Activated CD4-positive, CD25-positive, alpha-beta regulatory T cell treated with anti-CD3 and anti-CD28 coated beads, Interleukin-2, amount 50 U/mL, for 72 hours (primary cell): ENCODE data around the gene ARFGAP1.
"Not testable (repeated sequence)": the region's sequence is repeated elsewhere in the genome, so short reads cannot be mapped to it uniquely, and the experiment has no call there.

Experiments used
- DNase-seq: peaks from one replicate; pipeline ENCODE4 v3.0.0; 2021

ARFGAP1 gene

DNA sequence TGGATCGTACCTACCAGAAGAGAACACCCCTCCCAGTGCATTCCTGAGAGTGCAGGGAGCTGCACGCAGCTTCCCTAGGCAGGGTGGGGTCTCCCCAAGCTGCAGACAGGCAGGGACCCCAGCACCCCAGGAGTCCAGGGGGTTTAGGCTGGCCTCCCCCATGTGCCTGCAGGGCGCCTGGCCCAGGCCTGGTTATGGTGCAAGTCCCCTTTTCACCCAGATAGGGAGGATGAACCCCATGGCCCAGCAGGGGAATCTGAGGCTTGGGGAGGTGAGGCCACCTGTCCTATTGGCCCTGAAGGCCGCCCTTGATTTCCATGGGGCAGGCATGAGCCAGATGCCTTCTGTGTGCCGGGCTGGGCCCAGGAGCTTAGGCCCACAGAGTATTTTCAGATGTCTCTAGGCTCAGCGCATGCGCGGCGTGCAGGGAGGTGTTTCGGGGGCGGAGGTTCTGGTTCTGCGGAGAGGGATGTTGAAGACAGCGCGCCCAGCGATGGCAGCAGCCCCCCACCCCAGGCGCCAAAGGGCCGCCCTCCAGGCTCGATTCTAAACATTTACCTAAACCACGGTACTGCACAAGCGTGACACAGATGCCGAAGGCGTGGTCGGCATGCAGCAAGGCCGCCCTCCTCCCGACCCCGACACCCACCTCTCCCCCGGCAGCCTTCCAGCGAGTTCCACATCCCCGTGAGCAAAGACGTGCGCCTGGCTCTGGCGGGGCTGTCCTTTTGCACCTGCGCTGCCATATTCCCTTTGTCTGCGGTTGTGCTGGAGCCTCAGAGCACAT, 49.7 kb downstream of the ARFGAP1 start:
- no peak for DNase-seq

DNA sequence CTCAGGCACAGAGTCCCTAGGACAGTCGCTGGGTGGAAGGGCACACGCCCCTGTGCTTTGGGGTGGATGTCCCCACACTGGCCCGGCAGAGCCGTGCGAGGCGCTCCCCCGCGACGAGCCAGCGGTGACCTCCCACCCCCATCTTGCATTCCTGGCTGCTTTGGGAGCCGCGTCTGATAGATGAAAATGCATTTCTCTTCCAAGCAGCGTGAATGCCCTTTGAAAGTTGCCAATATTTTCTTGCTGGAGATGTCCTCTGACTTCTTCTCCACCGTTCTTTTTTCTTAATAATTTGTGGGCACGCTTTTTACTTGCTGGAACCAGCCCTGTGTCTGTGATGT, 50.3 kb downstream of the ARFGAP1 start:
- no peak for DNase-seq

DNA sequence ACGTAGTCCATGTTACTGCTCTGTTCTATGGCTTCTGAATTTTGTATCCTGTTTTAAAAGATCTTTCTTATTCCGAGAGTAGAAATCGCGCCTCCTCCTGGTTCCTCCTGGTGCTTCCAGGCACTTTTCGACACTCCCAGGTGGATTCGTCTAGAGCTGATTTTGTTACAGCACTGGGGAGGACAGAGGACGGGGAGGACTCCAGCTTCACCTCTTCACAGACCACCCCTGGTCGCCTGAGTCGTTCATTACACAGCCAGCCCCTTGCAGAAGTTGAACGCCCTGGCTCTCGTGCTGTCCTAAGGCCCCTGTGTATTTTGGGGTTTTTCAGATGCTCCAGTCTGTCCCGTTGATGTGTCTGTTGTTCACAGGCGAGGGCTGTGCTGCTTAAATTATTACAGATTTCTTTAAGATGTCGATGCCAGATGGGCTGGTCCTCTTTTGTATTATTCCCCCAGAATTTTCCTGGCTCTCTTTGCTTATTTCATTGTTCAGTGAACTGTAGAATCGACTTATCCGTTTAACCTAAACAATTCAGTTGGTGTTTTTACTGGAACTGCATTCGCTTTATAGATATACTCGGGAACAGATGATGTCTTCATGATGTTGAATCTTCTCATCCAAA, 50.9 kb downstream of the ARFGAP1 start:
- DNase-seq = no peak

GRCh38 chr20:63325021-63325471, 52.4 kb downstream of the ARFGAP1 start:
- DNase-seq = no peak

DNA sequence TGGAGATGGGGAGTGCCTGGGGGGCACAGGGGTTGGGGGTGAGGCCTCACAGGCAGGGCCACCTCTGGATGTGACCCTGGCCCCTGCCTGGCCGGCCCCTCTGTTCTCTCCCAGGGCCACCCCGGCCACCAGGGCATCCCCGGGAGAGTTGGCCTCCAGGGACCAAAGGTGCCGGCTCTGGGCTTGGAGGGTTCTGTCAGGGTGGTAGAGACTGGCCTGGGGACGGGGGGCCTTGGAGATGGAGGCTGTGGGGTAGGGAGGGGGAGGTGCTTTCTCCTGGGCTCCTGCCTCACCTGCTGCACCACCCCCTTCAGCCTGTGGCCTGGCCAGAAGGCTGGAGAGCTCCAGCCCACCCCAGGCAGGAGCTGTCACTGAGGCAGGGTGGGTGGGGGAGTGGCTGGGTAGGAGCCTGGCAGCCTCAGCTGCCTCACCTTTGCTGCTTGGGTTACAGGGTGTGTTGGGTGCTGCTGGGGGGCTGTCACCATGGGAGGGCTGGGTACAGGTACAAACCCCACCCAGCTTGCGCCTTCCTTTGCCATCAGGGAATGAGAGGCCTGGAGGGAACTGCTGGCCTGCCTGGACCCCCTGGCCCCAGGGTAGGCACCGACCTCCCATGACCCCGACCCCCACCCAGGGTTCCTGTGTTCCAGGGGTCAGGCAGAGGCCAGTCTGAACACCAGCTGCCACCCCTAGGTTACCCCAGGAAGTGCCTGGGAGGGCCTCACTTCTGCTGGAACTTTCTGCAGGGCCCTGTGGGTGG, 53.1 kb downstream of the ARFGAP1 start:
- DNase-seq = no peak

GRCh38 chr20:63326314-63327230, 54.0 kb downstream of the ARFGAP1 start:
- DNase-seq = no peak

DNA sequence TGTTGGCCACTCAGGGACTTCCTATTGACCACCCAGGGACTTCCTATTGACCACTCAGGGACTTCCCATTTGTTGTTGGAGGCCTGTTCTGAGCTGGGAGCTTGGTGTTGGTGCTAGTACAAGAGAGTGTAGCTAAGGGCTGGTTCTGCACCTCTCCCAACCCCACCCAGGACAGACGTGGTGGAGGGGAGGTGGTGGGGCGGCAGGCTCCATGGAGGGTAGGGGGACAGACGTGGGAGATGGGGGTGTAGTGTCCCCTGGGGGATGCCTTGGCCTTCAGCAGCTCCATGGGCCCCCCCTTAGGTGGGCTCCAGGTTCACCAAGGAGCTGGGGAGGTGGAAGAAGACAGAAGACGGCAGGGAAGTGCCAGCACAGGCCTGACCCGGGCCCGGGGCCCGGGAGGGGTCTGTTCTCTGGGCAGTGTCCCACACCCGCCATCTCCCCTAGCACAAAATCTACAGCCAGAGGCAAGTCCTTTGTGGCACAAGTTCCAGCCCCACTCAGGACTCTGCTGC, 54.7 kb downstream of the ARFGAP1 start:
- DNase-seq = no peak

GRCh38 chr20:63328026-63328700, 55.5 kb downstream of the ARFGAP1 start:
- no peak for DNase-seq

GRCh38 chr20:63328718-63329275, 56.2 kb downstream of the ARFGAP1 start:
- no peak for DNase-seq

DNA sequence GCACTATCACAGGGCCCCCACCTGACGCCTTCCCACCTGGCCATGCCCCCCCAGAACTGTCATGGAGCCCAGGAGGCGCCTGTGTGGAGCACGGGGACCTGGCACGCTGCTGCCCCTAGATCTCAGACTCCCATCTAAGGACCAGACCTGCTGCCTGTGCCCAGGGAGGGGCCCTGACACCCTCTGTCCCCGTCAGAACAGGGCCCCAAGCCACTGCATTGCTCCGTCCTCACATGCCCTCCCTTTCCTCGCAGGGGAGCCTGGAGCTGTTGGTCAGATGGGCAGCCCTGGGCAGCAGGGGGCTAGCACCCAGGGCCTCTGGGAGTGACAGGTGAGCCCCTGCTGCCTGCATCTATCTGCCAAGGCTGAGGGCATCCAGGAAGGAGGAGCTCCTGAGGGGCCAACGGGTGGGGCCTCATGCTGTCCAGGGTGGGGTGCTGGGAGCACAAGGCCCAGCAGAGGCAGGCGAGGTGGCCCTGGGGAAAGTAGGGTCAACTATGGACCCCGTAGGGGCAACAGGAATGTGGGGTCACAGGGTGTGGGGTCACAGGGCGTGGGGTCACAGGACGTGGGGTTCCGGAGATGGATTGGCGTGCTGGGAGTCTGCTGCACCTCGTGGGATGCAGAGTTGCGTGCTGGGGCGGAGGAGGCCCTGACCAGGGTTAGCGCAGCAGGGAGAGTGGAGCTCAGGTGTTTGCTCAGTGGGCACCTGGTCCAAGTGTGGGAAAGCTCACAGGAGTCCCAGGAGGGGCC, 56.9 kb downstream of the ARFGAP1 start:
- no peak for DNase-seq

DNA sequence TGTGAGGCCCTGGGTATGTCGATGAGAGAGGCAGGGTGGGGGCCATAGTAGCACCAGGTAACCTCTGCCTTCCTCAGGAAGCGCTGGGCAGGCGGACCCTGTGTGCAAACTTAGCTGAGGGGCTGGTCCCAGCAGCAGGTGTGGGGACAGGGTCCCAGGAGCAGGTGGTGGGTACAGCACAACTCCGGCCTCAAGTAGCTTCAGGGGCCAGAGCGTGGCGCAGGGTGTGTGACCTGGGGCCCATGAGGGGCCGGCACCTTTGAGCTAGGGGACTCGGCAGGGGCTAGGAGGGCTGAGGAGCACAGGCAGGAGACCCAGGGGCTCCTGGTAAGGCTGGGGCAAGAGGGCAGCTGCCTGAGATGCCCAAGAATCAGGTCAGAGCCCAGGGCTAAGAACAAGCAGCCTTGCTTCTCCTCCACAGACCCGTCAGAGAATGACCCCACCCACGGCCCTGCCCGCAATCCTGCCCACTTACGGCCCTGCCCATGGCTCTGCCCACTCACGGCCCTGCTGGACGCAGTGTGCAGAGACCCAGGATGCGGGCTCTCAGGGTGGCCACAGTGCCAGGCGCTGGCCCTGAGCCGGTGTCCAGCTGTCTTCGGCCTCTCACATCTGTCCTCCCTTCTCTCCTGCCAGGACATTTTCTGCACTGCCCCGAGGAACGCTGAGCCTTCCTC, 57.6 kb downstream of the ARFGAP1 start:
- DNase-seq = no peak

- no peak for DNase-seq
These were observed 58.3 kb downstream of the ARFGAP1 start for GRCh38 chr20:63330940-63331339.

- no peak for DNase-seq
These were observed 59.3 kb downstream of the ARFGAP1 start for GRCh38 chr20:63331741-63332400.

DNA sequence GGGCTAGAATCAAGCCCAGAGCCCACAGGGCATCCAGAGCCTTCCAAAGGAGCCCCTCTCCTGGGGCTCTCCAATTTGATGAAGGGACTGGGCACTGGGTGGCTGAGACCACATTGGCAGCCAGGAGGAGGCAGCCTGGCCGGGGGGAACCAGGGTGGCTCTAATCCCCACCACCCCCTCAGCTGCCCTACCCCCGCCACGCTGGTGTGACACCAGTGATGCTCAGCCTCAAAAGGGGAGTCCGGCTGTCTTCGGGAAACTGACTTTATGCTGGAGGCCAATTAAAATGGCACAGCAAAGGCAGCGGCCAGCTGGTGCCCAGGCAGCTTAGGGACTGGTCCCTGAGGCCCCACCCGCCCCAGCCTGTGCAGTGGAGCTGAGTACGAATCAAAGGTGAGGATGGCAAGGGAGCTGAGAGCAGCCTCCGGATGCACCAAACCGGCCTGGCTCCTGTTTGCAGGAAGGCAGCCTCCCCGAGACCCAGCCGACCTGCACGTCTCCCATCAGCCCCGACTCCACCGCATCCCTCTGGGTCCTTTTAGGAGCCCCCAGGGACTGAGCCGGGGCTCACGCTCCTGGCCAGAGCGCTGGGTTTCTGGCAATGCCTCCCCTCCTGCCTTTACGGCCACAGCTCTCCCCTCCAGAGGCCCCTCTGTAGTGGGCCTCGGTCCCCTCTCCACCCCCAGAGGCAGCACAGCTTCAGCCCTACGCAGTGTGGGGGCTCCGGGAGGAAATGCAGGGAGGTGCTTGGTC, 60.1 kb downstream of the ARFGAP1 start:
- DNase-seq = no peak

DNA sequence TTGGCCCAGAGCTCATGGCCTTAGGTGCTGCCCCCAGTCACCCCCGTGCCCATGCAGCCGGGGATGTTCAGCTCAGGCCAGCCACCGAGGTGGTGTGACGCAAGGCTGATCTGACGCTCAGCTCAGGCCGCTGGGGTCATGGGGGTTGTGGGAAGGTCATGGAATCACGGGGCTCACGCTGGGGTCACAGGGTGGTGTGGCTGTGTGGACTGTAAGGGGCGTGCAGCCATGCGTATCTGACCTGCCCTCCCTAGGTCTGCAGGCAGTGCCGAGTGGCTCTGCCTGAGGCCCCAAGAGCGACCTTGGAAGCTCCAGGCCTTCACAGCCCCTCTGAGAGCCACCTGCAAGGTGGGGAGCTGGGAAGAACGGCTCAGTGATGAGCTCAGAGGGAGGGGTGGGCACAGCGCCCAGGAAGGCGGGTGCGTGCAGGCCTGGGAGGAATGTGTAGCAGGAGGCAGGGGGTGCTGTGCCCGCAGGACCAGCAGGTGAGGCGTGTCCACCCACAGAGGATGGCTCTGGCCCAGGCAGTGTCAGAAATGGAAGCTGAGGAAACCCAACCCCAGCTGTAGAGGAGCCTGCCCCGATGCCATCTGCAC, 60.7 kb downstream of the ARFGAP1 start:
- DNase-seq = no peak

DNA sequence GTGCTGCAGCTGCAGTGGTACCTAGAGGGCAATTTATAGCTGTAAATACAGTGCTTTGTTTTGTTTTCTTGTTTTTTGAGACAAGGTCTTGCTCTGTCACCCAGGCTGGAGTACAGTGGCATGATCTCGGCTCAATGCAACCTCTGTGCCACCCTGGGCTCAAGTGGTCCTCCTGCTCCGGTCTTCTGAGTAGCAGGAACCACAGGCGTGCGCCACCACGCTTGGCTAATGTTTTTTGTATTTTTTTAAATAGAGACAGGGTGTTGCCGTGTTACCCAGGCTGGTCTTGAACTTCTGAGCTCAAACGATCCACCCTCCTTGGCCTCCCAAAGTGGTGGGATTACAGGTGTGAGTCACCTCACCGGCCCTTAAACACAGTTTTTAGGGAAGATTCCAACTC, 61.7 kb downstream of the ARFGAP1 start:
- no peak for DNase-seq

GRCh38 chr20:63335060-63335459, 62.4 kb downstream of the ARFGAP1 start:
- not testable (repeated sequence) for DNase-seq

DNA sequence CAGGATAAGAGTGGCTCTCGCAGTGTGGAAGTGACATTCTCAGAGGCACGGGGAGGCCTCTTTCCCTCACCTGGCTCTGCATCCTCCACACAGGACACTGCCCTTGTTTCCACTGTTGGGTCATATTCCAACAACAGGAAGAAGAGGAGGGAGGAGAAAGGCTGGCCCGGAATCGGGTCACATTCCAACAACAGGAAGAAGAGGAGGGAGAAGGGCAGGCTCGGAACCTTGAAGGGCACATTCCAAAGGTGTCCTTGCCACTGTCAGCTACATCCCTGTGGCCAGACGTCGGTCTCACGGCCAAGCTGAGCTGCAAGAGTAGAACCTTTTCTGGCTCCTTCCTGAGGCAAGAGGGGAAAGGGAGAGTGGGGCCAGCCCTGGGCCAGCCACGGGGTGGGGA, 63.1 kb downstream of the ARFGAP1 start:
- no peak for DNase-seq
